BJ (cell line): ENCODE measurements around the gene KCNG4. TPM values are rescaled to one million over a fixed set of nuclear protein-coding genes. Genes with fewer than 3 reads are reported as not detected.

Source experiments
- CTCF ChIA-PET: fragments of 350-600 bp; formaldehyde crosslinking; extraction: SDS; loops from one replicate; lab custom pipeline; 2021; ENCODE audit warnings: antibody characterized with exemption, inconsistent platforms; lab: Yijun Ruan, JAX
- POLR2A ChIA-PET: fragments of 300-600 bp; sonication (Branson Sonifier 250); formaldehyde crosslinking; extraction: SDS; loops from one replicate; lab custom pipeline; 2021; ENCODE audit warnings: antibody characterized with exemption; lab: Charles Lee
- DNase-seq: peaks from one replicate; pipeline ENCODE4 v3.0.0-alpha.2; 2011; ENCODE audit warnings: low read depth
- H3K27me3 ChIP-seq: 2 replicates; pipeline ENCODE4 v1.6.0; 2011; ENCODE audit warnings: low read length; ENCODE audit not compliant: control insufficient read depth, insufficient read depth
- H3K36me3 ChIP-seq: 2 replicates; pipeline ENCODE4 v1.5.1; 2011; ENCODE audit warnings: low read length; ENCODE audit not compliant: control insufficient read depth, insufficient read depth
- H3K4me3 ChIP-seq: 2 replicates; pipeline ENCODE4 v1.5.1; 2011; ENCODE audit warnings: low read depth, mild to moderate bottlenecking, control low read depth, low read length
- polyA plus RNA-seq: library from polyadenylated mRNA; depleted of rRNA; stranded (reverse); fragments of >200 nt; gene quantifications from 2 replicates; pipeline ENCODE4 v1.2.3, GENCODE V29; 2011
- TF ChIP-seq, protein P1 (sequence below): IDR thresholded peaks from 2 replicates; pipeline ENCODE4 v1.5.1; 2011; ENCODE audit warnings: low read depth, mild to moderate bottlenecking, control low read depth, inconsistent platforms, low read length, moderate library complexity; ENCODE audit not compliant: insufficient read depth

The KCNG4 gene
- polyA plus RNA-seq, 1 experiment: not detected

DNA sequence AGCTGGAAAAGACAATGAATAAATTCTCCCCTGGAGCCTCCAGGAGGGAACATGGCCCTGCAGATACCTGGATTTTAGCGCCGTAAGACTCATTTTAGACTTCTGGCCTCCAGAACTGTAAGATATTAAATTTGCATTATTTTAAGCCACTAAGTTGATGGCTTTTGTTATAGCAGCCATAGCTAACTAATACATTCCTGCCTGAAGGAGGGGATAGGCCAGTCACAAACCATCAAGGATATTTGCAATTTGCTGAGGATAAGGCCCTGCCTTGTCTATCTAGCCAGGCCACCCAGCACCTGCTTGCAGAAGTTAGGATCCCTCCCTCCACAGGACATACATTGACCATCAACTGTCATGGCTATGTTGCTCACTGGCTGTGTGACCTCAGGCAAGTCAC lies 4.9 kb upstream of the KCNG4 start:
- no peak overlapping the region for H3K4me3 ChIP-seq
- DNase-seq: no peak
- ChIA-PET POLR2A (no interaction called here), CTCF (no interaction called here)
- peaks cover 11% of the 10 kb centered on the region for H3K27me3 ChIP-seq
- H3K36me3 ChIP-seq: no peaks in the 10 kb centered on the region
- TF ChIP-seq, protein P1, sequence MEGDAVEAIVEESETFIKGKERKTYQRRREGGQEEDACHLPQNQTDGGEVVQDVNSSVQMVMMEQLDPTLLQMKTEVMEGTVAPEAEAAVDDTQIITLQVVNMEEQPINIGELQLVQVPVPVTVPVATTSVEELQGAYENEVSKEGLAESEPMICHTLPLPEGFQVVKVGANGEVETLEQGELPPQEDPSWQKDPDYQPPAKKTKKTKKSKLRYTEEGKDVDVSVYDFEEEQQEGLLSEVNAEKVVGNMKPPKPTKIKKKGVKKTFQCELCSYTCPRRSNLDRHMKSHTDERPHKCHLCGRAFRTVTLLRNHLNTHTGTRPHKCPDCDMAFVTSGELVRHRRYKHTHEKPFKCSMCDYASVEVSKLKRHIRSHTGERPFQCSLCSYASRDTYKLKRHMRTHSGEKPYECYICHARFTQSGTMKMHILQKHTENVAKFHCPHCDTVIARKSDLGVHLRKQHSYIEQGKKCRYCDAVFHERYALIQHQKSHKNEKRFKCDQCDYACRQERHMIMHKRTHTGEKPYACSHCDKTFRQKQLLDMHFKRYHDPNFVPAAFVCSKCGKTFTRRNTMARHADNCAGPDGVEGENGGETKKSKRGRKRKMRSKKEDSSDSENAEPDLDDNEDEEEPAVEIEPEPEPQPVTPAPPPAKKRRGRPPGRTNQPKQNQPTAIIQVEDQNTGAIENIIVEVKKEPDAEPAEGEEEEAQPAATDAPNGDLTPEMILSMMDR: no peak

DNA sequence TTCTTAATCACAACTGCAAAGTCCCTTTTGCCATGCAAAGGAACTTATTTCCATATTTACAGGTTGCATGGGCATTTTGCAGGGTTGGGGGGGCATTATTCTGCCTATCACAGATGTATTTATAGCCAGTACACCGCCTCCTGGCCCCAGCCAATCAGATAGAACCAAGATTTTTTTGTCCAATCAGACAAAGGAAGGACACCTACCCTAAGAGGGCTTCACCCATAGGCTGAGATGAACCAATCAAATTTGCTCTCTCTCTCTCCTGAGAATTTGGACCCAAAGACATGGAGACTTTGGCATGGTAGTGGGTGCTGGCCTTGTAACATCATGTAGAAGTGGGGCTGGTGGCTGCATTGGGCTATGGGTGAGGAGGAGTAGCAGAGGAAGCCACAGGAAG lies 3.9 kb upstream of the KCNG4 start:
- Histone ChIP-seq H3K4me3 (no peak overlapping the region), H3K27me3 (peaks cover 15% of the 10 kb centered on the region), H3K36me3 (no peaks in the 10 kb centered on the region)
- ChIA-PET CTCF (no interaction called here), POLR2A (no interaction called here)
- TF ChIP-seq, protein P1: no peak
- DNase-seq: no peak

DNA sequence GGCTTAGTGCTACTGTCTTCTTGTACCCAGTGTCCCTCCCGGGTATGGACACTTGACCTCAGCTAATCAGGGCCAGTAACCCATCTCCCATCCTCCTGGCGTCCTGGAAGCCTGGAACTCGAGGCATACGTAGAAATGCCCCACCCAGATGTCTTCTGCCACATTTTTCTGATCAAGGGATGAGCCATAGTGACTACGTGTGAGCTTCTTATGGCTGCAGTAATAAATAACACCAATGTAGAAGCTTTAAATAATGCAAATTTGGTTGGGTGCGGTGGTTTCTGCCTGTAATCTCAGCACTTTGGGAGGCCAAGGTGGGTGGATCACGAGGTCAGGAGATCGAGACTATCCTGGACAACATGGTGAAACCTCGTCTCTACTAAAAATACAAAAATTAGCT lies 3.0 kb upstream of the KCNG4 start:
- Histone ChIP-seq H3K4me3 (no peak overlapping the region), H3K27me3 (peaks cover 18% of the 10 kb centered on the region), H3K36me3 (no peaks in the 10 kb centered on the region)
- CTCF ChIA-PET: interaction anchor here (1.7 kb wide), 1 partner anchor 158 kb away, joined by 3 read pairs; no protein-coding TSS in a partner anchor
- TF ChIP-seq, protein P1: no peak
- POLR2A ChIA-PET: no interaction called here
- DNase-seq: no peak

DNA sequence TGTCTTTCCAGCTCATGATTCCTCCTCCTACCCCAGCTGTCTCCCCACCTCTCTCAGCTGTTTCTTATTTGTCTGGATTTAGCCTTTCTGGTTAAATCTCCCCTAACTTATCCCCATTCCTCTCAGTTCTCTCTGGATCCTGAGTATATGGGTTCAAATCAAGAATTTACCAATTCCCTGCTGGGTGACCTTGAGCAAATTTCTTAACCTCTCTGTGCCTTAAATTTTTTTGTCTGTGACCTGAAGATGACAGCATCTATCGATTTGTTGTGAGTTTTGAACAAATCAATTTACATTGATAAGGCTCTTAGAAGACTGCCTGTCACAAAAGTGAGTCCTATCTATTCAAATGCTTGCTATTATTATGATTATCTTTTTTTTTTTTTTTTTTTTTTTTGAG lies 2.0 kb upstream of the KCNG4 start:
- TF ChIP-seq, protein P1: no peak
- Histone ChIP-seq H3K27me3 (peaks cover 19% of the 10 kb centered on the region), H3K36me3 (no peaks in the 10 kb centered on the region), H3K4me3 (no peak overlapping the region)
- CTCF ChIA-PET: interaction anchor here (1.7 kb wide), 1 partner anchor 157 kb away, joined by 3 read pairs; no protein-coding TSS in a partner anchor
- POLR2A ChIA-PET: no interaction called here
- DNase-seq: no peak

DNA sequence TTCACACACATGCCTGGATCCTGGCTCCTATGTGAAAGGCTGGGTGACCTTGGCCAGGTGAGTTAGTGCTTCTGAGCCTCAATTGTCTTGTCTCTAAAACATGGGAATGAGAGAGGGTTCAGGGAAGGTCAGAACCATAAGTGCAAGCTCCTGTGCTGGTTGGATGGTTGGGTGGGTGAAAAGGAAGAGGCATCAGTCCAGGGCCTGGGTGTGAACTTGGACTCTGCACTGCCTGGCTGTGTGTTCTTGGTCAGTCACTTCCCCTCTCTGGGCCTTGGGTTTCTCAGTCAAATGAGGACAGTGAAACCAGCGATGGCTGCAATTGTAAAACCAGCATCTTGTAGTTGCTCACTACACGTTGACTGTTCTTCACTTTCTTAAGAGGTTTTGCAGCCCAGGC lies 643 bp upstream of the KCNG4 start:
- Histone ChIP-seq H3K27me3 (peaks cover 22% of the 10 kb centered on the region), H3K36me3 (no peaks in the 10 kb centered on the region), H3K4me3 (no peak overlapping the region)
- ChIA-PET POLR2A (no interaction called here), CTCF (interaction anchor here (1.1 to 1.4 kb wide), 2 partner anchors 52 to 54 kb away, joined by 3 to 4 read pairs; partner anchors contain the start of gene TAF1C)
- no peak for DNase-seq
- TF ChIP-seq, protein P1: no peak
